ENCODE data around the gene UBALD1. TPM values are rescaled to one million over a fixed set of nuclear protein-coding genes. Genes with fewer than 3 reads are reported as not detected.

Gene UBALD1
- total RNA-seq, 4 donors from 2014 or later = 5.5 to 16.3 (median 6.7) TPM

DNA sequence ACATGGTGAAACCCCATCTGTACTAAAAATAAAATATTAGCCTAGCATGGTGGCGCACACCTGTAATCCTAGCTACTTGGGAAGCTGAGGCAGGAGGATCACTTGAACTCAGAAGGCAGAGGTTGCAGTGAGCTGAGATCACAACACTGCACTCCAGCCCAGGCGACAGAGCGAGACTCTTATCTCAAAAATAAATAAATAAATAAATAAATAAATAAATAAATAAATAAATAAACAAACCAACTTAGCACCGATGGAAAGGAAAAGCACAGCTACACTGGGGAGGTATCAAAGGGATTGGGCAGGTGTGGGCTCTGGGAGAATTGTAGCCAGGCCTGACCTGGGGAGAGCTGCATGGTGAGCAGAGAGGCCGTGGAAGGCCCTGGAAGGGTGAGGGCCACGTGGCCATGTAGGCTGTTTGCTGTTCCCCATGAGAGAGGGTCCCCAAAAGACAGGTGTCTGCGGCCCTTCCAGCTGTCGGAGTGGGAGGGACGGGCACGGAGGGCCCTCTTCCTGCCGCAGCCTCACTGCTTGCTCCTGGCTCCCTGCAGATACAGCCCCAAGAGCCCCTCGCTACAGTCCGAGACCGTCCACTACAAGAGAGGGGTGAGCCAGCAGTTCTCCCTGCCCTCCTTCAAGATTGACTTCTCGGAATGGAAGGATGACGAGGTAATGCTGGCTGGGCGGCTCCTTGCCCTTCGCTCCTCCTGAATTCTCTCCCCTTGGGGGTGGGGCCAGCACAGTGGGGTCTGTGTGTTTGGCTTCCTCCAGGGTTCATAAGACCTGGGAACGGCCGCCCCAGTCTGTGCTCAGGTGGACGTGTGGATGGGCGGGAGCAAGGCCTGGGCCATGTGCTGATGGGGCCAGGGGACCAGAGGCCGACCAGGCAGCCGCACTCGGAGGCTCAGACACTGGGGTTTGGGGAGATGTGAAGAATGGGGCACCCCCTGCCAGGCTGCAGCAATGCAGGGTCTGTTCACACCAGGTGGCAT lies 42.3 kb upstream of the UBALD1 start:
- TF ChIP-seq, protein P1, sequence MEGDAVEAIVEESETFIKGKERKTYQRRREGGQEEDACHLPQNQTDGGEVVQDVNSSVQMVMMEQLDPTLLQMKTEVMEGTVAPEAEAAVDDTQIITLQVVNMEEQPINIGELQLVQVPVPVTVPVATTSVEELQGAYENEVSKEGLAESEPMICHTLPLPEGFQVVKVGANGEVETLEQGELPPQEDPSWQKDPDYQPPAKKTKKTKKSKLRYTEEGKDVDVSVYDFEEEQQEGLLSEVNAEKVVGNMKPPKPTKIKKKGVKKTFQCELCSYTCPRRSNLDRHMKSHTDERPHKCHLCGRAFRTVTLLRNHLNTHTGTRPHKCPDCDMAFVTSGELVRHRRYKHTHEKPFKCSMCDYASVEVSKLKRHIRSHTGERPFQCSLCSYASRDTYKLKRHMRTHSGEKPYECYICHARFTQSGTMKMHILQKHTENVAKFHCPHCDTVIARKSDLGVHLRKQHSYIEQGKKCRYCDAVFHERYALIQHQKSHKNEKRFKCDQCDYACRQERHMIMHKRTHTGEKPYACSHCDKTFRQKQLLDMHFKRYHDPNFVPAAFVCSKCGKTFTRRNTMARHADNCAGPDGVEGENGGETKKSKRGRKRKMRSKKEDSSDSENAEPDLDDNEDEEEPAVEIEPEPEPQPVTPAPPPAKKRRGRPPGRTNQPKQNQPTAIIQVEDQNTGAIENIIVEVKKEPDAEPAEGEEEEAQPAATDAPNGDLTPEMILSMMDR (IDR thresholded peaks at IDR 0.05) = no peak
- ATAC-seq (ENCODE audit: low FRiP score) = no peak
- no peak for DNase-seq (ENCODE audit: low spot score)

DNA sequence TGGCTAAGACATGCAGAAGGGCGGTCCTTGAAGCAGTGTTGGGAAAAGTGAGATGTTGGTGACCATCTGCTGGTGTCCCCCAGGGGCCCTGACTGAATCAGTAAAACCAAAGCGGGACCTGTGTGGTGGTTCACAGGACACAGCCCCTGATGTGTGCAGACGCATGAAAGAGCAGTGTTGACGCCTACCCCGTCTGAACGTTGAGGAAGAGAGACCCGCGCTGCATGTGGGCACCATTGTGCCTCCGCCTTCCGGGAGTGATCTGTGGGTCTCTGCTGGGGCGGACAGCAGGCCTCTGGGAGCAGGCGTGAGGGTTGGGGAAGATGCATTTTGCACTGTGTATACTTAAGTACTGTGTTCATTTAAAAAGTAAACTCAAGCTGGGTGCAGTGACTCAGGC lies 41.5 kb upstream of the UBALD1 start:
- ATAC-seq (ENCODE audit: low FRiP score) (no peak), DNase-seq (ENCODE audit: low spot score) (no peak)
- TF ChIP-seq, protein P1 (IDR thresholded peaks at IDR 0.05) = no peak

DNA sequence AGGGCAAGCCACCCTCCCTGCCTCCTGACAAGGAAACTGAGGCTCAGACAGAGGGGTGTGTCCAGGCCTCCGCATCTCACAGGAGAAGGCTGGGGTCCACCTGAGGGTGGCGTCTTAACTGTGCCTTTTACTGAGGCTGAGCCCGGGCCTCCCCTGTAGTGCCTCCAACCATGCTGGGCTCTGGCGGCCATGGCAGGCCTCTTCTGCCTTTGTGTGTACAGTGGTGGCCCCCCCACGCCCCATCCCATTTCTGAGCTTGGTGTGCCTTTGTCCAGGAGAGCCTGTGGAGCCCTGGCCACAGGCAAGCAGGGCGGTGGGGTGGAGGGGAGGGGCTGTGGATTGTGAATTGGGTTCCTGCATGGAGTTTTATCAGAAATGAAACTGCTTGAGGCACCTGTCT lies 41.1 kb upstream of the UBALD1 start:
- ATAC-seq (ENCODE audit: low FRiP score) (no peak), DNase-seq (ENCODE audit: low spot score) (no peak)
- TF ChIP-seq, protein P1 (IDR thresholded peaks at IDR 0.05) = no peak

DNA sequence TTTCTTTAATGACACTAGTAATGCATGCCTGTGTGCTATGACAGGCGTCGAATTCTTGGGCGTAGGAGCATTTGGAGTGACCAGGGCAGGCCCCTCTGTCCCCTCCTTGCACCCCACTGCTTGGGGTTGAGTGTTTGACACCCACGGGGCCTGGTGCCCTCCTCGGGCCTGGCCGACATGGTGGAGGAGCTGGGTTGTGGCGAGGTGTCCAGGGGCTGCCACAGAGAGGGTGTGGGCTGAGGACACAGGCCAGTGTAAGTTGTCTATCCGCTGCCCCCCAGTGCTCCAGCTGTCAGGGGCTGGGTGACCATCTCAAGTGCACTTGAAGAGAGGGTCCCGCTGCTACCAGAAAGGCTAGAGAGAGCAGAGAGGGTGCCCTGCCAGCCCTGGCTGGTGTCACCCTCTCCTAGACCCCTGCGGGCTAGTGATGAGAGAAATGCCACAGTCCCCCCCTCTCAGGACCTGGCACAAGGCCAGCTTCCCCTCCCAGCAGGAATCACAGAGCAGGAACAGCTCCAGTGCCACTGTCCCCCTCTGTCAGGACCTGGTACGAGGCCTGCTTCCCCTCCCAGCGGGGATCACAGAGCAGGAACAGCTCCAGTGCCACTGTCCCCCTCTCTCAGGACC lies 40.4 kb upstream of the UBALD1 start:
- TF ChIP-seq, protein P1 (IDR thresholded peaks at IDR 0.05) = no peak
- ATAC-seq (ENCODE audit: low FRiP score) (no peak), DNase-seq (ENCODE audit: low spot score) (no peak)

GRCh38 chr16:4654011-4654963 lies 39.6 kb upstream of the UBALD1 start:
- no peak for ATAC-seq (ENCODE audit: low FRiP score)
- no peak for DNase-seq (ENCODE audit: low spot score)

DNA sequence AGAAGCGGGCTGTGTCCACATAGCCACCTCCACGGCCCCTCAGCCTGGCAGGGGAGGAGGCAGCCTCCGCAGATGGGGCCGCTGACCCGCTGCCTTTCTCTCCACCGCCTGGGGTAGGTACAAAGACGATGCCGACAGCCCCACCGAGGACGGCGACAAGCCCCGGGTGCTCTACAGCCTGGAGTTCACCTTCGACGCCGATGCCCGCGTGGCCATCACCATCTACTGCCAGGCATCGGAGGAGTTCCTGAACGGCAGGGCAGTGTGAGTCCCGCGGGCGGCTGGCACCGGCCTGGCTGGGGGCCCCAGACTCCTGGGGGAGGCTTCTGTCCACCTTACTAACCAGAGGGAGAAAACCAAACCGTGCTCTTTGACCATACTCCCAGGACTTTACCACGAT lies 37.9 kb upstream of the UBALD1 start:
- ATAC-seq (ENCODE audit: low FRiP score) (no peak), DNase-seq (ENCODE audit: low spot score) (no peak)
- TF ChIP-seq, protein P1 (IDR thresholded peaks at IDR 0.05) = no peak

More at GRCh38 chr16:4654011-4654963, 39.6 kb upstream of the UBALD1 start:
- TF ChIP-seq, protein P1 (IDR thresholded peaks at IDR 0.05) = no peak
